GM18517 (cell line): ENCODE measurements around the gene MYL6.
A peak's percentile ranks its signal among the peaks of the same experiment; 100 is the strongest.

ENCODE experiments used
- ATAC-seq: cut with Tn5 transposase; IDR thresholded peaks from one replicate; pipeline ENCODE4 v1.9.1; 2021; ENCODE audit warnings: mild to moderate bottlenecking, moderate library complexity; ENCODE audit not compliant: unreplicated experiment

Gene MYL6

GRCh38 chr12:56129206-56129941, 28.8 kb upstream of the MYL6 start:
- ATAC-seq = no peak

- no peak for ATAC-seq
Observed at GRCh38 chr12:56129942-56130495, 28.1 kb upstream of the MYL6 start.

DNA sequence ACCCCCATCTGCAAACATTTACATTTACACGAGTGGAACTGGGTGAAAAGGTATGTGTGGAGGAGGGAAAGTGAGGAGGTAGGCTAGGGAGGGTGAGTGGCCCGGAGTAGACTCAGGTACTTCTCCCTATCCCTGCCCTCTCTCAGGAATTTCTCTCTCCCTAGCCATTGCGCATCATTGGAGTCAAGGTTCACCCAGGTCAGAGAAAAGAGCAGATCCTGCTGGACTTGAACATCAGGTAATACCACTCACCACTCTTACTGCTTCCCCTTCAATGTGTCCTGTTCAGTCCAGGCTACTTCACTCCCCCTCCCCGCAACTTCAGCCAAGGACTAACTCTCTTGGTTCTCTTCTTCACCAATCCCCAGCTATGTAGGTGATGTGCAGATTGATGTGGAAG, 27.3 kb upstream of the MYL6 start:
- no peak for ATAC-seq

GRCh38 chr12:56134897-56135296, 23.3 kb upstream of the MYL6 start:
- no peak for ATAC-seq

DNA sequence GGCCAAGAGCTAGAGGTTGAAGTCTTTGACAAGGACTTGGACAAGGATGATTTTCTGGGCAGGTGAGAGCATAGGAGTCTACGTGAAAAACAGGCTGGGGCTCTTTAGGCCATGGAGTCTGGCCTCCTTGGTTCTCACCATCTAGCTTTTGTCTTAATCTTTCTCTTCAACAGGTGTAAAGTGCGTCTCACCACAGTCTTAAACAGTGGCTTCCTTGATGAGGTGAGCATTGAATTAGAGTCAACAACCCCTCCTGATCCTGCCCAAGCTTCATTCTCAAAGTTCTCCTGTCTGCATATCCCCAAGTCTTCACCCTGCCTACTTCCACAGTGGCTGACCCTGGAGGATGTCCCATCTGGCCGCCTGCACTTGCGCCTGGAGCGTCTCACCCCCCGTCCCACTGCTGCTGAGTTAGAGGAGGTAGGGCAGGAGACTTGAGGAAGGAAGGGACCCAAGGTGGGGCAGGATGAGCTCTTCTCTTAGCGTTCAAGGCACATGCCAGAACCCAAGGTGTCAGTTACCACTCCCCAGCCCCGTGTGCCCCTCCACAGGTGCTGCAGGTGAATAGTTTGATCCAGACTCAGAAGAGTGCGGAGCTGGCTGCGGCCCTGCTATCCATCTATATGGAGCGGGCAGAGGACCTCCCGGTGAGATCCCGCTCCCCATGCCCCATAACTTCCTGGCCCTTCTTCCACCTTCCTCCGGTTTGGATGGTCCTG, 20.1 kb upstream of the MYL6 start:
- no peak for ATAC-seq

GRCh38 chr12:56141946-56142784, 16.0 kb upstream of the MYL6 start:
- no peak for ATAC-seq

DNA sequence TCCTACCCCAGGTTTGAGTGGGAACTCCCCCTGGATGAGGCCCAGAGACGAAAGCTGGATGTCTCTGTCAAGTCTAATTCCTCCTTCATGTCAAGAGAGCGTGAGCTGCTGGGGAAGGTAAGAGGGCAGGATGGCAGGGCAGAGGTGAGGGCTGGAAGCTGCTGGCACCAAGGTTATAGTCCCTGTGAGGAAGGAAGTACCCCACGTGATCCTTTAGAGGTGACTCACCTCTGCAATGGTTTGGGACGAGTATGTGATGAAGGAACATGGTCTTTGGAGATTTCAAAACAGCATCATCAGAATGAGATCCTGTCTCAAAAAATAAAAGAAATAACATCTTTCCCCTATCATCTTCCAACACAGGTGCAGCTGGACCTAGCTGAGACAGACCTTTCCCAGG, 14.9 kb upstream of the MYL6 start:
- no peak for ATAC-seq

- ATAC-seq = no peak
Observed at GRCh38 chr12:56143870-56144269, 14.3 kb upstream of the MYL6 start.

- ATAC-seq = no peak
Observed at GRCh38 chr12:56145217-56145616, 12.9 kb upstream of the MYL6 start.

DNA sequence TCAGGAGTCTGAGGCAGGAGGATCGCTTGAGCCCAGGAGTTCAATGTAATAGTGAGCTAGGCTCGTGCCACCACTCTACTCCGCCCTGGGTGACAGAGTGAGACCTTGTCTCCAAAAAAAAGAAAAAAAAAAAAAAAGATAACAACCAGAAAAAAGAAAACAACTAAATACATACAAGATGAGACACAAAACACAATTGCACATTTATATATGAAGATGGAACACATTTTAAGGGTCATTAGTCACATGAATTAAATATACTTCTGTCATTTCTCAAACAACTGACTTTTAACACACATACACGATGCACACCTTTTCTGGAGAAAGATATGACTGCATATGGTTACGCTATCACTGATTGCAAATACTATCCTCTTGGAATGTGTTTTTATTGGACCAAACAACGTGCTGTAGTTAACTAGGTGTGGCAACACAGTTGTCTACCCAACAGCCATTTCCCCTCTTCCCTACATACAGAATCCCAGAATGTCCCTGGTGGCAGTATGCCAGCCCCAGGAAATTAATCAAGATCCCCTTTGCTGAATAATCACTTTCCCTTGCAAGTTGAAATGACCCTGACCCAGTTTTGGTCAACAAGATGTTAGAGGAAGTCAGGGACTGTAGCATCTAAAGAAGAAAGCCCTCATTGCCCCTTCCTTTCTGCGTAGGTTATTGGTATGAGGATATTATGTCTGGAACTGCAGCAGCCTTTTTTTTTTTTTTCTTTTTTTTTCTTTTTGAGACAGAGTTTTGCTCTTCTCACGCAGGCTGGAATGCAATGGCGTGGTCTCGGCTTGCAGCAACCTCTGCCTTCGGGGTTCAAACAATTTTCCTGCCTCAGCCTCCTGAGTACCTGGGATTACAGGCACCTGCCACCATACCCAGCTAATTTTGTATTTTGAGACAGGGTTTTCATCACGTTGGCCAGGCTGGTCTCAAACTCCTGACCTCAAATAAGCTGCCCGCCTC, 11.4 kb upstream of the MYL6 start:
- ATAC-seq = no peak

GRCh38 chr12:56150563-56150962, 7.6 kb upstream of the MYL6 start:
- ATAC-seq = no peak

DNA sequence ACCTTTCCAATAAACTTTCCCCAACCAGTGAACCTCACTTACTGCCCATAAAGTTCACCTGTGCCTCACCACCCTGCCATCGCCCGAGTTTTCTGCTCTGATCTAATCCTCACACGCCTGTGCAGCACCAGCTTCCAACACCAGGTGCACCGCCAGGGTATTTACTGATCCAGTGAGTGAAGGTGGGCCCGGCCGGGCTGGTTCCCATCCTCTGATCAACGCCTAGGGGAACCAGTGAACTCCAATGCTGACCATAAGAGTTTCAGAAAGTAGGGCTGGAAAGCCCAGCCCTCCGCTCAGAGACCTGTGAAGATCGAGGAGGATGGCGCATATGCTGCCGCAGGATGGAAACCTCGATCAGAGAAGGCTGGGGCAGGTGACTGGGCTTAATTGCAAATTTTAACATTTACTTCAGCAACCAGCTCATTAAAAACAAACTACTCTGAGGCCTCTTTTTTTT, 6.5 kb upstream of the MYL6 start:
- peak; percentile 34 for ATAC-seq

DNA sequence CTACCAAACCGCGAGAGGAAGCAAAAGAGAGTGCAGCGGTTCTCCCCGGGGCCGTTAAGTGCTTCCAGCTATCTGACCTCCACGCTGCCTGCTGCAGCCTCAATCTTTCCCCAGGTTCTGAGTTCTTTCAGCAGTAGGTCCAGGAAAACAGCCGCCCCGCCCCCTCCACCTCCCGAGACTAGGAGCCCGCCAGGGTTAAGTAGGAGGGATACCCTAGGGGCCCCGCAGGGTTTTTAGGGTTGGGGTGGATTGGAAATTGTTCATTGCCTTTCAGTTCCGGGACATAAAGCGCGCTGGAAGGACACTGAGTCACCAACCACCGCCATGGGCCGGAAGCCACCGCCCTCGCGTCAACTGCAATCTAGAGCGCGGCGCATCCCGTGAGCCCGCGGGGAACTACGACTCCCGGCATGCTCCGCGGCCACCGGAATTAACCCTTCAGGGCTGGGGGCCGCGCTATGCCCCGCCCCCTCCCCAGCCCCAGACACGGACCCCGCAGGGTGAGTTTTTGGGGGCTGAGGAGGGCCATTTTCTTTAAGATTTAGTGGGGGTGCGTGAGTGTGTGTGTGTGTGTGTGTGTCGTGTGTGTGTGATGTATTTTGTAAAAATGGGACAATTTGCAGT, 5.9 kb upstream of the MYL6 start, which contains the start of gene MYL6B:
Gene MYL6B (plus strand): TSS at position 456 of the 624 bp plus-strand sequence. CDS start 1,332 bp downstream, outside the sequence.
- ATAC-seq = peak; percentile 79

DNA sequence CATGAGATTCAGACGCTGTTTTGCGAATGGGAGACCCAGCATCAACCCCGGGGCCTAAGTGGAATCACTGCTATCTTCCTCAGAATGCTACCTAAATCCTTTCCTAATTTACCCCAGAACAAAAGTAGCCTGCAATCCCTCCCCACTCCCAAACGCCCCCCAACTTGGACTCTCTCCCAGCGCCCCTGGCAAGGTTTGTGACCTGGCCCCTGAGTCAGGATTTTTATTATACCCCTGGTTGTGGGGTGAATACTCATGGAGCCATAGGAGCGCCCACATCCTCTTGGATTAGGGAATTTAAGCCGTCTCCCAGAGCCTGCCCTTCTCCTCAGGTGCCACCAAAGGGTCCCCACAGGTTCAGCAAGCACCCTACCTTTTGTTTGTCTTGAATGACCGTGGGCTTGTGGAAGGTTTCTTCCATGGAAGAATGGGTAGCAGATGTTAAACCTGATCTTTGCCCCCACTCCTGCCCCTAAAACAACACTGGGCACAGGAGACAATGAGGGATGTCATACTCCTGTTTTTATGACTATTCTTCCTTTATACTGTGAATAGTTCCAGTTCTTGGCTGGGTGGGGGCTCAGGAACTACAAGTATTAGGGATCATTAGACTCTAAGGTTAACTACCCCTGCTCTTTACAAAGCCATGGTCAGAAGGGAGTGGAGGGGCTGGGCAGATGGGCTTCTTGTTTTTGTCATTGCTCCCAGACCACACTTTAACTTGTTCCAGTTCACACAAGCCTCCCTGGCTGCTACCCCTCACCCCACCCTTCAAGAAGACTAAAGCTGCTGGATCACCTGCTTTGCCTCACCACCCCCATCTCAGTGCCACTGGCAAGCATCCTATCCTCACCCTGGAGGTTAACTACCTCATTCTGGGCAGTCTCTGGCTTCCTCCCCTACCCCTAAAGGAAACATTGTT, 5.1 kb upstream of the MYL6 start:
- ATAC-seq = no peak

DNA sequence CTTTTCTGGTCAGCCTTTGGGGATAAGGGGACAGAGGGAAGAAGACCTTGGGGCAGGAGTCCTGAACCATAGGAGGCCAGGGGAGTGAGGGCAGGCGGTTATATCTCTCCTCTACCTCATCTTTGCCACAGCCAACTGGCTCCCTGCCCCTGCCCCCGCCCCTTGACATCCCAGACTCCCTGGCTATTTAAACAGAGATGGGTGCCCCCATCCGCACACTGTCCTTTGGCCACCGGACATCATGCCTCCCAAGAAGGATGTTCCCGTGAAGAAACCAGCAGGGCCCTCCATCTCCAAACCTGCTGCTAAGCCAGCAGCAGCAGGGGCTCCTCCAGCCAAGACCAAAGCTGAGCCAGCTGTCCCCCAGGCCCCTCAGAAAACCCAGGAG, 4.5 kb upstream of the MYL6 start:
- no peak for ATAC-seq

- no peak for ATAC-seq
Observed at GRCh38 chr12:56154246-56154771, 3.9 kb upstream of the MYL6 start.

GRCh38 chr12:56154818-56155217, 3.3 kb upstream of the MYL6 start:
- no peak for ATAC-seq

- ATAC-seq = no peak
Observed at GRCh38 chr12:56155256-56155845, 2.8 kb upstream of the MYL6 start.
